ENCODE data around the gene TMED1. TPM values are rescaled to one million over a fixed set of nuclear protein-coding genes. Genes with fewer than 3 reads are reported as not detected.

TMED1 gene
- total and polyA plus RNA-seq, 2 donors (not counting 3 experiments of a cell fraction or from before 2014, with no cell fraction given), result 31.2 to 60.4 TPM

DNA sequence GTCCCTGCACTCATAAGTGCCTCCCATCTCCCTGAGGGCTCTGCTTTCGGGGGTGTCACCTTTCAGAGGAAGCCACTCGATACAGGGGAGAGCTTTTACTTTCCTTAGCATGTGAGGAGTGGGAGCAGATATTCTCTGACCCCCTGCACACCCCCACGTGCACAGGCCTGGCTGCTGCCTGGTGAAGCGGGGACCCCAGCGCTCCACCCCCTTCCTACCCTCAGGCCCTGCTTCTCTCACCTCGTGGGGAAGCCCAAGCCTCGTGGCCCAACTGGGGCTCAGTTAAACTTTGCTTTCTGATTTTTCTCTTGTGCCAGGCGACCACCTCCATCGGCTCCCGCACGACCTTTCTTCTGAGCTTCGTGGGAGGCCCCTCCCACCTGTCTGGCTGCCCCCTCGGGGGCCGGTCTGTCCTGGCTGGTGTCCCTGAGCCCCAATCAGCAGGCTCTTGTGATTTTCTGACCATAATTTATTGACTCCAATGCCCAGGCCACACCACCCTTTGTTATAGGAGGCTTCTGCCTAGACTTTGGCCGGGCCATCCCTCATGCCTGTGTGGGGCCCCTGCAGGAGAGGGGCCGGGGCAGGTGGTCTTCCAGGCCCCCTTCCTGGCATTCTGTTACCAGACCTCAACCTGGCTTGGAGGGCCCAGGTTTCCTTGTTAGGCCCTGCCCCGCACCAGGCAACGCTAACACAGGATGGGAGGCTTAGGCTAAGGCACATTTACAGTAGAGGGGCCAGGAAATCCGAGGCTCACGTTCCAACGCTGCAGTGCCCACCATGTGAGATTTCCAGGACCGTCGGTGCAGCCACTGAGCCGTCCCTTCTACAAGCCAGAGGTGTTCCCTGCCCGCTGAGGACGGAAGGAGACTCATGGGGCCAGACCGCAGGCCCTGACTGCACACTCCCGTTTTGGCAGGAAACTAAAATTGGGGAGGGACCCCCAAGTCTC, 3.7 kb downstream of the TMED1 start:
- ChIA-PET CTCF (interaction anchor here (1.4 kb wide), 1 partner anchor 32 kb away, joined by 4 read pairs; no protein-coding TSS in a partner anchor), POLR2A (no interaction called here)
- peaks cover 0 to 28% of the 10 kb centered on the region in 2 experiments for H3K36me3 ChIP-seq (ENCODE audit: control insufficient read depth in 2 of 2, extremely low read depth in 1 of 2, insufficient read depth in 2 of 2, low read length in 2 of 2)
- DNase-seq (ENCODE audit: low read depth, low spot score) (no peak), FAIRE-seq (no peak)
- H3K27me3 ChIP-seq (ENCODE audit: control insufficient read depth in 2 of 2, insufficient read depth in 2 of 2, low read length in 2 of 2), result no peaks in the 10 kb centered on the region
- no TSS peak for BruUV-seq (replicated peaks)
- TF ChIP-seq MYC (IDR thresholded peaks at IDR 0.05; ENCODE audit: low read depth, low read length) (no peak), JUN (IDR thresholded peaks at IDR 0.05; ENCODE audit: borderline replicate concordance, insufficient read depth, insufficient read length, low read depth) (no peak), POLR2A (IDR thresholded peaks at IDR 0.05; ENCODE audit: low read depth, low read length) (no peak), FOS (IDR thresholded peaks at IDR 0.05; ENCODE audit: borderline replicate concordance, insufficient read depth, low read length) (no peak), CTCF (IDR thresholded peaks at IDR 0.05; ENCODE audit: extremely low read depth in 1 of 2, insufficient read depth in 1 of 2, low read depth in 1 of 2, low read length in 2 of 2) (no peak), EZH2 (IDR thresholded peaks at IDR 0.05; ENCODE audit: borderline replicate concordance, low read depth, low read length, severe bottlenecking) (no peak), GATA2 (IDR thresholded peaks at IDR 0.05; ENCODE audit: insufficient read depth, insufficient read length, low read depth, low read length) (no peak), POLR2AphosphoS5 (IDR thresholded peaks at IDR 0.05; ENCODE audit: insufficient read depth, low read depth, low read length) (no peak)
- TF ChIP-seq, protein P1, sequence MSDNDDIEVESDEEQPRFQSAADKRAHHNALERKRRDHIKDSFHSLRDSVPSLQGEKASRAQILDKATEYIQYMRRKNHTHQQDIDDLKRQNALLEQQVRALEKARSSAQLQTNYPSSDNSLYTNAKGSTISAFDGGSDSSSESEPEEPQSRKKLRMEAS (IDR thresholded peaks at IDR 0.05; ENCODE audit: insufficient read depth, insufficient read length), result no peak
- H3K9me1 ChIP-seq (replicated peaks; ENCODE audit: control insufficient read depth, extremely low read depth, insufficient read depth, low read length), result no peaks in the 10 kb centered on the region
- no peak overlapping the region for H3K4me3 ChIP-seq (replicated peaks in 1 of 3; ENCODE audit: insufficient read depth in 1 of 3, low read depth in 1 of 3, low read length in 3 of 3)
- dilution Hi-C loops (cut with MboI; ENCODE audit: extremely low pct_ligation_motif_present, low sequenced_read_pairs) (no loop called here), intact Hi-C loops (cut with micrococcal nuclease) (no loop called here)
- no peaks in the 10 kb centered on the region for H3K9me3 ChIP-seq (replicated peaks; ENCODE audit: control insufficient read depth, insufficient read depth, low read length)
- no peak overlapping the region for H3K9ac ChIP-seq (replicated peaks; ENCODE audit: extremely low read depth, insufficient read depth, low read length)
- H3K79me2 ChIP-seq (ENCODE audit: control insufficient read depth, insufficient read depth, low read length), result no peaks in the 10 kb centered on the region
- no peak overlapping the region for H3K27ac ChIP-seq (ENCODE audit: insufficient read depth, low read depth, low read length)
- no peak overlapping the region for H2AFZ ChIP-seq (ENCODE audit: low read depth, low read length)
- H3K4me2 ChIP-seq (ENCODE audit: insufficient read depth, low read length), result no peak overlapping the region
- no peaks in the 10 kb centered on the region for H4K20me1 ChIP-seq (replicated peaks; ENCODE audit: control insufficient read depth, extremely low read depth, insufficient read depth, low read length)
- peaks cover 9% of the 10 kb centered on the region for H3K4me1 ChIP-seq (ENCODE audit: control insufficient read depth, extremely low read depth, insufficient read depth, low read length)

Data from endothelial cell of umbilical vein (primary cell).